ENCODE measurements around the gene CSF1R.
A peak's percentile ranks its signal among the peaks of the same experiment; 100 is the strongest.

Gene CSF1R

GRCh38 chr5:150022681-150023080 is 63.7 kb downstream of the CSF1R start:
- no peak for DNase-seq

GRCh38 chr5:150022158-150022531 is 64.2 kb downstream of the CSF1R start:
- DNase-seq, result no peak

GRCh38 chr5:150021491-150022157 is 64.7 kb downstream of the CSF1R start:
- peak; percentile 9 for DNase-seq

GRCh38 chr5:150020249-150020648 is 66.1 kb downstream of the CSF1R start:
- no peak for DNase-seq

GRCh38 chr5:150017226-150018005 is 68.9 kb downstream of the CSF1R start:
- no peak for DNase-seq

GRCh38 chr5:150016537-150016936 is 69.8 kb downstream of the CSF1R start:
- DNase-seq, result no peak

GRCh38 chr5:150015415-150015814 is 70.9 kb downstream of the CSF1R start:
- no peak for DNase-seq

- no peak for DNase-seq
Observed at GRCh38 chr5:150014456-150014855, 71.9 kb downstream of the CSF1R start.

GRCh38 chr5:150013931-150014330 is 72.4 kb downstream of the CSF1R start:
- DNase-seq, result no peak

- no peak for DNase-seq
Observed at GRCh38 chr5:150009671-150010387, 76.5 kb downstream of the CSF1R start.

GRCh38 chr5:150007050-150007449 is 79.3 kb downstream of the CSF1R start:
- DNase-seq, result no peak

GRCh38 chr5:150006318-150006717 is 80.0 kb downstream of the CSF1R start:
- DNase-seq, result no peak
